GM10847 (cell line): ENCODE results near the gene CRABP2.

Experiments
- POLR2A ChIP-seq: IDR thresholded peaks from 2 replicates; pipeline ENCODE4 v1.6.1; 2011; ENCODE audit not compliant: insufficient read length; ENCODE audit errors: extremely low read depth

Gene CRABP2

DNA sequence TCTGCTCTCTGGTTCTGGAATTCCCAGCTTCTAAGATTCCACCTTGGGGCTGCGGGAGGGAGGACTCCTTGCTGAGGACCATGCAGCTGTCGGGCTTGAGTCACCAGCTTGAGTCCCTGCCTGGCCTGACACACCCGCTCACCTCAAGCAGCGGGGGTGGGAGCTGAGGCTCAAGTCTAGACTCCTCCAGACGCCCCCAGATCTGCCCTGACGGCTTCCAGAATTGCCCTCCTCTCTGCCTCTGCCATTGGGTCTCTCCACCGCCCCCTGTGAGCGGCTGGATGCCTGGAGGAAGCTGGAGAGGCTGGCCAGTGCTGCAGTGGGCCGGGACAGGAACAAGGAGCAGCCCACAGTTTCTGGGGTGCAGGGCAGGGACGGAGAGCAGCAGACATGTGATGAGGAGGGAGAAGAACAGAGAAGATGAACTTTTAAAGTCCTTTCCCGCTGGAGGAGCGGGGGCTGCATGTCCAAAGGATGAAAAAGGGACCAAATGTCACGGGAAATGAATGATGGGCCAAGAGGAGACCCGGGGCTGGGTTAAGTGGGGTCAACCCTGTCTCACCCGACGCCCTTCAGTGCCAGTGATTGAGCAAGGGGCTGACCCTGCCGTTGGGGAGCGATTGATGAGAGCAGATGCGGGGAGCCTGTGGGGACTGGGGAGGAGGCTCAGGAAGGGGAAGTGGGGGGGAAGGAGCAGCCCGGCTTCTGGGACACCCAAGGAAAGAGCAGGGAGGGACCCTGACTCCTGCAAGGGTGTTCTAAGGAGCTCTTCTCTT lies 13.5 kb downstream of the CRABP2 start:
- TF ChIP-seq POLR2A: no peak

DNA sequence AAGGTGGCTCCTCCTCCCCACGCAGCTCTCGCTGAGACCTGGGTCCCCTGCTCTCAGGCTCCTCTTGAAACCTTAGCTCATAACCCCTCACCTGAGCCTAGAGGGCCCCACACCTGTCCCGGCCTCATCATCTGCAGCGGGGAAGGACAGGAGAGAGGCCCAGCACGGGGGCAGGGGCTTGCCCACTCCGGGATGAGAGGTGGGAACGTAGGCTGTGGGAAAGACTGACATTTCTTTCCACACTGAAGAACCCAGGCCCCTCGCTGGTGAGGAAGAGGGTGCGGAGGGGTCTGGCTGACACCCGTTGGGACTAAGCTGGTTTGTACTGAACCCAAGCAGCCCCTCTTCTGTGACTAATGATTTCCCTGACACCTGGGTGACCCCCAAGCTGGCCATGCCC lies 14.2 kb downstream of the CRABP2 start:
- TF ChIP-seq POLR2A: no peak

- no peak for TF ChIP-seq POLR2A
Observed at GRCh38 chr1:156690675-156691036, 14.7 kb downstream of the CRABP2 start.

GRCh38 chr1:156689953-156690674 lies 15.3 kb downstream of the CRABP2 start:
- TF ChIP-seq POLR2A: no peak

- TF ChIP-seq POLR2A: no peak
Observed at GRCh38 chr1:156689035-156689952, 16.1 kb downstream of the CRABP2 start.

DNA sequence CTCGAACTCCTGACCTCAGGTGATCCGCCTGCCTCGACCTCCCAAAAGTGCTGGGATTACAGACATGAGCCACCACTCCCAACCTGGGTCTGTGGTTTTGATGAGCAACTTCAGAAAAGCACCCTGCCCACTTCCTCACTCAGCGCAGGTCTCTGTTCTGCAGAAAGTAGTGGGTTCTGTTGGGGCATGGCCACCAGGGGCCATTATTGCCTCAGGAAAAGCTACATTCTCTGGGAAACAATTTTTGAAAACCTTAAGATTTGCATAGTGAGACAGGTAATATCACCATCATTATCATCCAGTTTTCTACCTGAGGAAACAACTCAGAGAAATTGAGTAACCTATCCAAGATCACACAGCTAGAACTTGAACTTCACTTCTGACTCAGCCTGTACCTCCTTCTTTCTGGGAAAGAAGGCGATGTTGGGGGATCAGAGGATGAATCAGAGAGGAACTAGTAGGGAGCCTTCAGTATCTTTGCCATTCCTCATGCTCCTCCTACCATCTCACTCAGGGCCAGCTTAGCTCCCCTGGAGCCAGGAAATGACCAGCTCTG lies 21.1 kb downstream of the CRABP2 start:
- no peak for TF ChIP-seq POLR2A

DNA sequence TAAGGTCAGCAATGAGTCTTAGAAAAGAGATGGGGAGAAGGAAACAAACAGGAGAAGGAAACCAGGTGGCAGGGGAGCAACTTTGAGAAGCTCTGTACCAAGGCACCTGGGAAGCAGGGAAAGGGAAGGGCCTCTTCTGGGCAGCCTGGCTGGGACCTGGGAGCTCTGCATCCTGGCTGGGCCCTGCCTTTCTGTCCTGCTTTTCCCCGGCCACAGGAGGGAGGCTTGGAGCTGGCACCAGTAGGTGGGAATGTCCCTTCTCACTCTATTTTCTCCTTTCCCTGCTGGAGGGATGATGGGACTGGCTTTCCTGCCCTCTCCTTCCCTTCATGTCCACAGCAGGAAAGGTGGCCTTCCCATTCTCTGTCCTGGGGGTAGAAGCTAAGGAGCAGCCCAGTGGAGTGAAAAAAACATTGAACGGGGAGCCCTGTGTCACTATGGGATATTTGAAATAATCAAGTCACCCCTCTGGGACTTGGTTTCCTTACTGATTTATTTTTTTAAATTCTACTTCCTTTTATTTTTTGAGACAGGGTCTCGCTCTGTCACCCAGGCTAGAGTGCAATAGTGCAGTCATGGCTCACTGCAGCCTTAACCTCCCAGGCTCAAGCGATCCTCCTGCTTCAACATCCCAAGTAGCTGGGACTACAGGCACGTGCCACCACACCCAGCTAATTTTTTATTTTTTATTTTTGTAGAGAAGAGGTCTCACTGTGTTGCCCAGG lies 23.1 kb downstream of the CRABP2 start:
- no peak for TF ChIP-seq POLR2A

DNA sequence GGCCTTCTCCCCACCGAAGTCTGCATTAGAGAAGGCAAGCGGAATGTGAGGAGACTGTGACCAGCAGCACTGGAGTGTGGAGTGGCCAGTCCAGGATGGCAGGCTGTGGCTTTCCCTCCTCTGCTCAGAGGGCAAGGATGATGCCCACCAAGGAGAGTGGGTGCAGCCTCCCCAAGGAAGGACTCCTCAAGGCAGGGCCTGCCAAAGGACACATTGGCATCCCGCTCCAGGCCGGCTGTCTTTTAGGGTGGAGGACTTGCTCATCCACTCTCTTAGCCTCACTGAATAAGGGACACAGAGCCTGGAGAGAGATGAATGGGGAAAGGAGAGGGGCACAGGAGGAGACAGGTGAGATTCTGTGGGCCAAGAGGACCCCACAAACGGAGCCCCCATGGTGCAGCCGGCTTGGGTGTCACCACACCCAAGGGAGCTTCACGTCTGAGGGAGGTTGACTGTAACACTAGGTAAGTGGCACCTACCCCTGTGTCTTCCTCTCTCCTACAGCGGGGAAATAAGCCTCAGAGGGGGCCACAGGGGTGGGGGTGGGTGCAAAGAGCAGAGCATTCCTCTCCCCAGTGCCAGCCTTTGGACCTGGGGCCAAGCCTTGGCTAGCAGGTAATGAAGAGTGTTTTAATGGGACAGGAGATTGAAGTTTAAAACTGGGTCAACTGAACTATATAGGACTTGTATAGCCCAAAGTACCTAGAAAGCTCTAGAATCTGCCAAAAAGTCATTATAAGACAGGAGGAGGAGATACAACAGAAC lies 24.0 kb downstream of the CRABP2 start:
- no peak for TF ChIP-seq POLR2A

DNA sequence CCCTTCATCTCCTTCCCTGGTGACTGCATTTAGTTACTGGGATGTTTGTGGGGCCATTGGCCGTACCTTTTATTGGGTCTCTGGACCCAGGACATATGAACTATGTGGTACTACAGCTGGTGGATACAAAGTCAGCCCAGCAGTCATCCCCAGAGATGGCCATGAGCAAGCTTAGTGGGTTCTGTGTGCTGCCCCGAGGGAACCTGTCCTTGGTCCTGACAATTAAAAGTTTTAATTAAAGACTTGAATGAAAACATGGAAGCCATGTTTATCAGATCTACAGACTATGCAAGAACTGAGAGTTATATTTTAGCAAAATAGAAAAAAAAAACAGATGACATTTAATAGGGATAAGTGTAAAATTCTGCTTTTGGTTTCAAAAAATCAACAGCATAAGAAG lies 25.3 kb downstream of the CRABP2 start:
- TF ChIP-seq POLR2A: no peak

GRCh38 chr1:156677616-156678596 lies 27.5 kb downstream of the CRABP2 start:
- TF ChIP-seq POLR2A: no peak

DNA sequence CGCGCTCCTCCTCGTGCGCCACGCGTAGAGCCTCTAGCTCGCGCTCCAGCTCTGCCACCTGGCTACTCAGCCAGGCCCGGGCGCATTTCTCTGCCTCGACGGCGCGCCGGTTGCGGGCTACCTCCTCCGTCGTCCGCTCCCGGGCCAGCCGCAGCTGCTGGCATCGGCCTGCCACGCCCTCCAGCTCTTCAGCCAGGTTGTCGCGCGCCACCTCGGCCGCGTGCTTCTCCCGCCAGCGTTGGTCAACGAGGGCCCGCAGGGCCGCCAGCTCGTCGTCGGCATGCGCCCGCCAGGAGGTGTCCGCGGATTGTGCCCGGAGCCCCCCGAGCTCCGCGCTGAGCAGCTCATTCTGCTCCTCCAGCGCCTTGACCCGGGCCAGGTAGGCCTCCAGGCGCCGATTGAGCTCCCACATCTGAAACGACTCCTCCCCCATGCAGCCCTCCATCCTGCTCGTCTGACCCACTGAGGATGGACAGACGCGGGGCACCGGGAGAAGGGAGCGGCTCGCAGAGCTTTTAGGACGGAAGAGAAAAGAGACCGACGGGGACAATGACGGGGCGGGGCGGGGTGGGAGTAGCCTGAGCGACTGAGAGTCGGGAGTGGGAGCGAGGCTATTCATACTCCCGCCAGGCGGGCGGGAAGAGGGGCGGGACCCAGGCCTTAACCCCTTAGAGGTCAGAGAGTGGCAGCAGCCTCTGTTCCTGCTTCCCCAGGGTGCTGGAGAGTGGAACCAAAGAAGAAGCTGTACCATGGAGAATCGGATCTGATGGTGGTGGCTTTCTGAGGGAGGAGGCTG lies 28.4 kb downstream of the CRABP2 start, which contains the start of gene NES:
Gene NES, minus strand, starts transcription at position 588 of the 796 bp plus-strand sequence. Its CDS starts 143 bp downstream, at position 445.
- no peak for TF ChIP-seq POLR2A
